ENCODE results near the gene PARN. TPM values are rescaled to one million over a fixed set of nuclear protein-coding genes. Genes with fewer than 3 reads are reported as not detected.

Gene PARN
- total RNA-seq, 1 donor from 2014 or later, result 31.2 TPM

DNA sequence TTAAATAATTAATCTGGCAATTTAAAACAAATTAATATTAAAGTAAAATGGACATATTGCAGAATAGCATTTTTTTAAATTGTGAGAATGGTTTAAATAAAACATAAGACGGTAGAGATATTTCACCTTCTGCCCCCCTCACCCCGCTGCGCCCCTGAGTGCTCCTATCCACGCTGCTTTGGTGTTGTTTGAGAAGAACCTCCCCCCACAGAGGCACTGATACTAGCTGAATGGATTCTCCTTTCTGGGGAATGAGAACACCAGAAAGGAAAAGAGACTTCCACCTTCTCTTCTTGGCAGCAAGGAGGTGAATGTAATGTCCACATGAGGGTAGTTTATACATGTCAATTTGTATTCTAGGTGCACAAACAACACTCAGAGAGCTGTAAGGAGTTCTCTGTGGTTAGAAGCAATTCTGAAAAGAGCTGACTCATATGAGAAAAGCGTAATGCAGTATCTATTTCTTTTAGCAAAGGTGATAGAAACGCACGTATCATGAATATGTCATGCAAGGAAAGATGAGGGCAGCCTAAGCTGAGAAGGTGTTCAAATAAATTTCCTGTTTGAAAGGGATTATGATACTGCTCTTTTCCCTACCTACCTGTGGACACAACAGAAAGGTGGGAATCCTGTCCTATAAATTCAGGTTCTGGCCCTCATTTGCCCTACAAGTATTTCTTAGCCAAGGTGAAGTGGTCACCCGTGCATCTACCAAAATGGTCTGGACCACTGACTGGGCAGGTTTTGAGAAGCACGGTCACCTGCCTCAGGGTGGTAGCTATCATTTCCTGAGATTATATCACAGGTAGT lies 126.9 kb downstream of the PARN start:
- peaks cover 16% of the 10 kb centered on the region for H3K4me1 ChIP-seq
- no peak for DNase-seq
- no peak overlapping the region for H3K4me3 ChIP-seq
- ATAC-seq, result no peak
- H3K36me3 ChIP-seq, result no peaks in the 10 kb centered on the region
- H3K27ac ChIP-seq, result no peak overlapping the region
- H3K9me3 ChIP-seq, result no peaks in the 10 kb centered on the region
- intact Hi-C loops (cut with DNase I), result no loop called here
- TF ChIP-seq CTCF (IDR thresholded peaks at IDR 0.05), result no peak
- no peaks in the 10 kb centered on the region for H3K27me3 ChIP-seq

GRCh38 chr16:14502256-14502875 lies 127.7 kb downstream of the PARN start:
- Histone ChIP-seq H3K27ac (no peak overlapping the region), H3K9me3 (no peaks in the 10 kb centered on the region), H3K27me3 (no peaks in the 10 kb centered on the region), H3K36me3 (no peaks in the 10 kb centered on the region), H3K4me1 (peaks cover 16% of the 10 kb centered on the region), H3K4me3 (no peak overlapping the region)
- DNase-seq, result no peak
- peak; percentile 34 for ATAC-seq
- TF ChIP-seq CTCF (IDR thresholded peaks at IDR 0.05), result no peak
- intact Hi-C loops (cut with DNase I), result no loop called here

DNA sequence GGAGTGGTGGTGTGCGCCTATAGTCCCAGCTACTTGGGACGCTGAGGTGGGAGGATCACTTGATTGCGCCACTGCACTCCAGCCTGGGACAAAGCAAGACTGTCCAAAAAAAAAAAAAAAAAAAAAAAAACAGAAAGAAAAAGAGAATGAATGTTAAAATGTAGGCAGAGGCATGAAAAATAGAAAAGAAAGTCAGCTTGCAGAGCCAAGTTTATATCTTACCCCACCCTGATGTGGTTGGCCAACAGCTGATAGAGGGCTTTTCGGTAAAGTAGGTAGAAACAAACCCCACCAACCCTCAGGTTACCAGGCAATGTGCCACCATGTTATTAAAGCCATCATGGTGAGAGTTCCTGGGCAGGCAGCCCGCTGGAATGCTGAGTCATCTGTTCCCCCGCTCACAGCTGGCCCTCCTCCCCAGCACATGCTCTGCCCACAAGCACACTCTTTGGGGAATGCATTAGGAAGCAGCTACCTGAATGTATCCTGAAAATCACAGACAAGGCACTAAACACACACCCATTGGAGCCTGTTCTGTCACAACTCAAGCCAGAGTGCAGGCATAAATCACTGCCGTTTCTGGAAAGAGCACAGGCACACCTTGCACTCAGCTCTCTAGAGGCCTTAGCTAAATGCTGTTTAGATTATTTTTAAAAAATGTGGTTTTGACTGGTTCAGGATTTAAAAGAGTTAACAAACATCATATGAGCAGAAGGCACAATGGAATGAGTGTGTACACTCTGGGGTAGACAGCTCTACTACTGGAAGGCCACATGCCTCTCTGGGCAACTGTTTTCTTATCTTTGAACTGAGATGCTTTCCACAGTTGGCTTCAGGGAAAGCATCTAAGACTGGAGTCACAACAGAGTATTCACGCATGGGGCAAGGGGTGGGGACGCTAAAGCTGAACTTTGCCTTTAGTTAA lies 128.5 kb downstream of the PARN start:
- ATAC-seq (peak; percentile 94), DNase-seq (peak; percentile 90)
- intact Hi-C loops (cut with DNase I), result no loop called here
- Histone ChIP-seq H3K4me1 (peaks cover 16% of the 10 kb centered on the region), H3K27ac (peak overlapping the region; percentile 5), H3K9me3 (no peaks in the 10 kb centered on the region), H3K36me3 (no peaks in the 10 kb centered on the region), H3K4me3 (no peak overlapping the region), H3K27me3 (no peaks in the 10 kb centered on the region)
- TF ChIP-seq CTCF (IDR thresholded peaks at IDR 0.05), result no peak

DNA sequence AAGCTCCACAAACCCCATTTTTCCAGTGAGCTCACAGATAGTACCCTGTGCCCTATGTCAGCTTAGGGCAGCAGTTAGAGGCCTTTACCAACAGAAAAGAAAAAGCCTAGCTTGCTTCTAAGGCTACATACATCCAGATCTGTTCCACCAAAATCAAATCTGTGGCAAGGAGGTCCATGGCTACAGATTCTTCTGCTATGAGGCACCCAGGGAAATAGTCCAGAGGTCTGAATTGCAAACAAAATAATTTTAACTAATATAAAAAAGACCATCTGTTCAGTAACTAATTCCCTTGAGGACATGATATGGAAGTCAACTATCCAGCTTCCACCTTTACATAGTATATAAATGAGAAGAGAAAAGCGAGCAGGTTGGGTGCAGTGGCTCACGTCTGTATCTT lies 129.3 kb downstream of the PARN start:
- peak overlapping the region; percentile 5 for H3K27ac ChIP-seq

More for the DNA sequence above, 129.3 kb downstream of the PARN start:
- H3K27me3 ChIP-seq, result no peaks in the 10 kb centered on the region
- ATAC-seq (no peak), DNase-seq (no peak)
- intact Hi-C loops (cut with DNase I), result no loop called here
- no peak overlapping the region for H3K4me3 ChIP-seq
- H3K36me3 ChIP-seq, result no peaks in the 10 kb centered on the region
- no peaks in the 10 kb centered on the region for H3K9me3 ChIP-seq
- no peak for TF ChIP-seq CTCF (IDR thresholded peaks at IDR 0.05)
- peaks cover 16% of the 10 kb centered on the region for H3K4me1 ChIP-seq

Measured in upper lobe of right lung (tissue), 1 donor.